Caco-2 (cell line): Measurements from ENCODE around the gene INO80. TPM values are rescaled to one million over a fixed set of nuclear protein-coding genes. Genes with fewer than 3 reads are reported as not detected.

Source experiments
- BruUV-seq: library from RNA; stranded (reverse); fragments of 400-500 nt; replicated peaks from 2 replicates; lab custom pipeline; 2021; lab: Mats Ljungman, UMichigan
- CTCF ChIA-PET: fragments of 300-600 bp; sonication (Branson Sonifier 250); formaldehyde crosslinking; loops from one replicate; lab custom pipeline; 2022; ENCODE audit warnings: antibody characterized with exemption; lab: Charles Lee
- POLR2A ChIA-PET: fragments of 300-600 bp; sonication (Branson Sonifier 250); formaldehyde crosslinking; loops from one replicate; lab custom pipeline; 2022; ENCODE audit warnings: antibody characterized with exemption; lab: Charles Lee
- DNase-seq, 2 experiments: peaks; one replicate each; pipeline versions ENCODE4 v3.0.0 to v3.0.0-alpha.2; 2020 to 2022
- H3K27me3 ChIP-seq: replicated peaks from 2 replicates; pipeline ENCODE4 v1.6.0; 2011; ENCODE audit warnings: low read length; ENCODE audit not compliant: control insufficient read depth, insufficient read depth
- H3K36me3 ChIP-seq: 2 replicates; pipeline ENCODE4 v1.5.1; 2011; ENCODE audit warnings: low read length; ENCODE audit not compliant: control insufficient read depth, insufficient read depth
- H3K4me1 ChIP-seq: fragments of 250-450 bp; sonication (Bioruptor Pico); 2 replicates; pipeline ENCODE4 v1.5.1; 2020; ENCODE audit warnings: mild to moderate bottlenecking
- H3K4me3 ChIP-seq: 2 replicates; pipeline ENCODE4 v1.5.1; 2011; ENCODE audit warnings: low read depth, mild to moderate bottlenecking, control low read depth, low read length
- H3K9me3 ChIP-seq: fragments of 250-450 bp; sonication (Bioruptor Pico); 2 replicates; pipeline ENCODE4 v1.5.1; 2020; ENCODE audit warnings: mild to moderate bottlenecking, moderate library complexity
- H3K27ac Mint-ChIP-seq: one replicate; pipeline ENCODE4 v1.8.0; 2022; ENCODE audit warnings: mixed read lengths; ENCODE audit not compliant: unreplicated experiment
- H3K27me3 Mint-ChIP-seq: one replicate; pipeline ENCODE4 v1.8.0; 2022; ENCODE audit warnings: mixed read lengths; ENCODE audit not compliant: insufficient read depth, unreplicated experiment
- H3K36me3 Mint-ChIP-seq: one replicate; pipeline ENCODE4 v1.8.0; 2022; ENCODE audit warnings: mild to moderate bottlenecking, mixed read lengths; ENCODE audit not compliant: insufficient read depth, unreplicated experiment
- H3K4me1 Mint-ChIP-seq: one replicate; pipeline ENCODE4 v1.8.0; 2022; ENCODE audit warnings: low read depth, mixed read lengths; ENCODE audit not compliant: unreplicated experiment
- H3K4me3 Mint-ChIP-seq: one replicate; pipeline ENCODE4 v1.8.0; 2022; ENCODE audit warnings: mild to moderate bottlenecking, moderate library complexity, mixed read lengths; ENCODE audit not compliant: unreplicated experiment
- H3K9me3 Mint-ChIP-seq: one replicate; pipeline ENCODE4 v1.8.0; 2022; ENCODE audit warnings: mixed read lengths; ENCODE audit not compliant: unreplicated experiment
- intact Hi-C: fragments of 100-400 bp; cut with micrococcal nuclease; formaldehyde crosslinking; loops from one replicate; pipeline ENCODE4 v1.10.0; 2022; ENCODE audit not compliant: unreplicated experiment
- total RNA-seq: library from RNA; stranded (reverse); gene quantifications from 2 replicates; pipeline ENCODE4 v1.2.3, GENCODE V29; 2022
- TF ChIP-seq, protein P1 (sequence below), 2 experiments: fragments of 200-600 bp in 1 of 2; IDR thresholded peaks; 1 replicate in 1 of 2; 2 replicates in 1 of 2; pipeline versions ENCODE4 v1.5.1 to v1.8.0; 2011 to 2022; ENCODE audit warnings: antibody characterized with exemption in 1 of 2, control low read depth in 1 of 2, inconsistent platforms in 1 of 2, low read depth in 1 of 2, low read length in 1 of 2, mild to moderate bottlenecking in 1 of 2, moderate library complexity in 1 of 2; ENCODE audit not compliant: insufficient read depth in 1 of 2, severe bottlenecking in 1 of 2, unreplicated experiment in 1 of 2

The INO80 gene
- total RNA-seq, 1 experiment from 2014 or later, result 24.4 TPM

DNA sequence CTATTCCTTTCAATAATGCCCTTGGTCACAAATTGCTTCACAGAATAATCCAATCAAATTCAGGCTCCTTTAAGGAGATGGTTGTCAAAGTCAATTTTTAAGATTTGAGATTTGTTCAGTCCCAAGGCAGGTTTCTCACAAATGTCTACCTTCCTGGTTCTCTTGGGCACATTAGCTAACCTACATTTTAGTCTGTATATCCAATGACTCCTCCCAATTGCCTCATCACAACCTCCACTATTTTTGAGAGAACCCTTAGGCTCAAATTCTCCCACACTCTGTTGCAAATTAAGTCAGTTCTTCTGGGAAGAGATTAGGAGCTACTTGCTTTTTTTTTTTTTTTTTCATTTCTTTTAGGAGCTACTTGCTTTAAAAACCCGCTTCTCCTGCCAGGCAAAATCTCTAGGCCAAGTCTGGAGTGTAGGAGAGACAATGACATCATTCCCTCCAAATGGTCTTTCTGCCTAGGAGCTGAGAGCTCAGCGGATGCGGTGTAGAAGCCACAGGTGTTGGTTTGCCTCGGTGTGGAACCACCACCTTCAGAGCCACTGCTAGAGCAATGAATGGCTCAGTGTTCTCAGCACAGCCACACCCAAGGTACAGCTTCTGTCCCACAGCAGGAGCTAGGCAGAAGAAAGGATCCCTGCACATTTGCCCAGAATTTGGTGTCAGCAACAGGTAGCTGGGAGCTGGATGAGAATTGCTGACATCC, 10.0 kb upstream of the INO80 start:
- Histone ChIP-seq H3K4me3 (no peak overlapping the region), H3K4me1 (peaks cover 16% of the 10 kb centered on the region), H3K27me3 (no peaks in the 10 kb centered on the region), H3K36me3 (no peaks in the 10 kb centered on the region), H3K9me3 (no peaks in the 10 kb centered on the region)
- H3K4me3 Mint-ChIP-seq, result no peak overlapping the region
- TF ChIP-seq, protein P1, sequence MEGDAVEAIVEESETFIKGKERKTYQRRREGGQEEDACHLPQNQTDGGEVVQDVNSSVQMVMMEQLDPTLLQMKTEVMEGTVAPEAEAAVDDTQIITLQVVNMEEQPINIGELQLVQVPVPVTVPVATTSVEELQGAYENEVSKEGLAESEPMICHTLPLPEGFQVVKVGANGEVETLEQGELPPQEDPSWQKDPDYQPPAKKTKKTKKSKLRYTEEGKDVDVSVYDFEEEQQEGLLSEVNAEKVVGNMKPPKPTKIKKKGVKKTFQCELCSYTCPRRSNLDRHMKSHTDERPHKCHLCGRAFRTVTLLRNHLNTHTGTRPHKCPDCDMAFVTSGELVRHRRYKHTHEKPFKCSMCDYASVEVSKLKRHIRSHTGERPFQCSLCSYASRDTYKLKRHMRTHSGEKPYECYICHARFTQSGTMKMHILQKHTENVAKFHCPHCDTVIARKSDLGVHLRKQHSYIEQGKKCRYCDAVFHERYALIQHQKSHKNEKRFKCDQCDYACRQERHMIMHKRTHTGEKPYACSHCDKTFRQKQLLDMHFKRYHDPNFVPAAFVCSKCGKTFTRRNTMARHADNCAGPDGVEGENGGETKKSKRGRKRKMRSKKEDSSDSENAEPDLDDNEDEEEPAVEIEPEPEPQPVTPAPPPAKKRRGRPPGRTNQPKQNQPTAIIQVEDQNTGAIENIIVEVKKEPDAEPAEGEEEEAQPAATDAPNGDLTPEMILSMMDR (IDR thresholded peaks at IDR 0.05; ENCODE audit: insufficient read depth in 1 of 2, low read depth in 1 of 2, low read length in 1 of 2, severe bottlenecking in 1 of 2, unreplicated experiment in 1 of 2), result no peak
- H3K9me3 Mint-ChIP-seq, result no peaks in the 10 kb centered on the region
- BruUV-seq, result no TSS peak
- no peak for DNase-seq
- ChIA-PET POLR2A (no interaction called here), CTCF (interaction anchor here (0.6 kb wide), 1 partner anchor 10 kb away, joined by 3 read pairs; no protein-coding TSS in a partner anchor)
- peaks cover 7% of the 10 kb centered on the region for H3K4me1 Mint-ChIP-seq
- H3K27ac Mint-ChIP-seq, result no peak overlapping the region
- intact Hi-C loops, result no loop called here
- H3K27me3 Mint-ChIP-seq, result no peaks in the 10 kb centered on the region
- no peaks in the 10 kb centered on the region for H3K36me3 Mint-ChIP-seq

- no TSS peak for BruUV-seq
Measured at GRCh38 chr15:41125063-41125669, 9.1 kb upstream of the INO80 start.

DNA sequence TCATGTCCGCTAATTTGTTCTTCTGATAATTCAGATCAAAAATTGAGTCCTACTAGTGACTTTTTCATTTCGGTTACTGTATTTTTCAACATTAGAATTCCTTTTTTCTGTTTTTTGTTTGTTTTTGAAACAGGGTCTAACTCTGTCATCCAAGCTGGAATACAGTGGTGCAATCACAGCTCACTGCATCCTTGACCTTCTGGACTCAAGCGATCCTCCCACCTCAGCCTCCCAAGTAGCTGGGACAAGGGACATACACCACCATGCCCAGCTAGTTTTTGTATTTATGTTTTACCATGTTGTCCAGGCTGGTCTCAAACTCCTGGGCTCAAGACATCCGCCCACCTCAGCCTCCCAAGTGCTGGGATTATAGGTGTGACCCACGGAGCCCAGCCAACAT, 8.0 kb upstream of the INO80 start:
- Mint-ChIP-seq H3K9me3 (no peaks in the 10 kb centered on the region), H3K27ac (no peak overlapping the region), H3K36me3 (no peaks in the 10 kb centered on the region), H3K4me1 (peaks cover 7% of the 10 kb centered on the region), H3K4me3 (no peak overlapping the region), H3K27me3 (no peaks in the 10 kb centered on the region)
- no peak overlapping the region for H3K4me3 ChIP-seq
- H3K9me3 ChIP-seq, result no peaks in the 10 kb centered on the region
- intact Hi-C loops, result no loop called here
- CTCF ChIA-PET, result interaction anchor here (1.1 kb wide), 1 partner anchor 194 kb away, joined by 3 read pairs; no protein-coding TSS in a partner anchor
- TF ChIP-seq, protein P1 (IDR thresholded peaks at IDR 0.05; ENCODE audit: insufficient read depth in 1 of 2, low read depth in 1 of 2, low read length in 1 of 2, severe bottlenecking in 1 of 2, unreplicated experiment in 1 of 2), result no peak
- H3K4me1 ChIP-seq, result peaks cover 16% of the 10 kb centered on the region
- BruUV-seq, result no TSS peak
- no peak for DNase-seq
- POLR2A ChIA-PET, result interaction anchor here (0.5 to 0.6 kb wide), 2 partner anchors 15 to 113 kb away, joined by 3 read pairs; no protein-coding TSS in a partner anchor
- H3K27me3 ChIP-seq, result no peaks in the 10 kb centered on the region
- H3K36me3 ChIP-seq, result no peaks in the 10 kb centered on the region

More at GRCh38 chr15:41125063-41125669, 9.1 kb upstream of the INO80 start:
- Mint-ChIP-seq H3K9me3 (no peaks in the 10 kb centered on the region), H3K4me1 (peaks cover 7% of the 10 kb centered on the region), H3K4me3 (no peak overlapping the region), H3K27me3 (no peaks in the 10 kb centered on the region), H3K27ac (no peak overlapping the region), H3K36me3 (no peaks in the 10 kb centered on the region)
- H3K4me1 ChIP-seq, result peaks cover 16% of the 10 kb centered on the region
- intact Hi-C loops, result no loop called here
- no peaks in the 10 kb centered on the region for H3K9me3 ChIP-seq
- POLR2A ChIA-PET, result interaction anchor here (1.1 kb wide), 1 partner anchor 9 kb away, joined by 3 read pairs; the partner anchor contains the start of gene INO80
- no peaks in the 10 kb centered on the region for H3K27me3 ChIP-seq
- no peak overlapping the region for H3K4me3 ChIP-seq
- no peaks in the 10 kb centered on the region for H3K36me3 ChIP-seq
- TF ChIP-seq, protein P1 (IDR thresholded peaks at IDR 0.05; ENCODE audit: insufficient read depth in 1 of 2, low read depth in 1 of 2, low read length in 1 of 2, severe bottlenecking in 1 of 2, unreplicated experiment in 1 of 2), result no peak
- no peak for DNase-seq
- CTCF ChIA-PET, result no interaction called here
